Psoas muscle (tissue), 8 donors: ENCODE data around the gene TNFAIP2. TPM values are rescaled to one million over a fixed set of nuclear protein-coding genes. Genes with fewer than 3 reads are reported as not detected.
"Not testable (repeated sequence)": the region's sequence is repeated elsewhere in the genome, so short reads cannot be mapped to it uniquely, and the experiment has no call there.

ENCODE experiments used
- ATAC-seq, 4 donors: fragments of 200-7000 bp; cut with Tn5 transposase; one replicate each; pipeline ENCODE4 v1.9.1; 2020; ENCODE audit warnings: moderate library complexity in 3 of 4, mild to moderate bottlenecking in 2 of 4
- DNase-seq, 2 donors: peaks; one replicate each; pipeline ENCODE4 v3.0.0-alpha.2; 2020
- H3K27ac ChIP-seq: fragments of 200-600 bp; one replicate; pipeline ENCODE4 v1.8.0; 2022
- H3K27me3 ChIP-seq, 3 donors: fragments of 200-600 bp in 1 of 3; one replicate each; pipeline versions ENCODE4 v1.6.1 to v1.8.0; 2013 to 2022; ENCODE audit warnings: low read length in 2 of 3, mild to moderate bottlenecking in 2 of 3, moderate library complexity in 1 of 3; ENCODE audit not compliant: insufficient read depth in 3 of 3
- H3K36me3 ChIP-seq, 2 donors: fragments of 200-600 bp in 1 of 2; one replicate each; pipeline versions ENCODE4 v1.6.1 to v1.8.0; 2013 to 2022; ENCODE audit warnings: low read depth in 1 of 2, mild to moderate bottlenecking in 1 of 2, moderate library complexity in 1 of 2; ENCODE audit not compliant: insufficient read depth in 1 of 2
- H3K4me1 ChIP-seq: fragments of 200-600 bp; one replicate; pipeline ENCODE4 v1.8.0; 2022
- H3K4me3 ChIP-seq: fragments of 200-600 bp; one replicate; pipeline ENCODE4 v1.8.0; 2022; ENCODE audit warnings: mild to moderate bottlenecking
- H3K9me3 ChIP-seq: fragments of 200-600 bp; one replicate; pipeline ENCODE4 v1.8.0; 2022
- WGBS, 3 donors: extraction: QIAGEN DNeasy Blood & Tissue Kit; methylation state at CpG; one replicate each; pipeline versions ENCODE4 v1.1.6 to v1.1.7; 2013; 5-methylcytosine and 5-hydroxymethylcytosine counted together
- intact Hi-C, 2 donors: fragments of 100-400 bp; cut with DNase I; formaldehyde crosslinking; loops; one replicate each; pipeline versions ENCODE4 v1.11.0 to v1.14.2; 2022
- polyA plus RNA-seq, 3 donors: library from polyadenylated mRNA; stranded (reverse); fragments of 200-250 nt; gene quantifications; one replicate each; pipeline ENCODE4 v1.2.3, GENCODE V29; 2013
- total RNA-seq, 4 donors: library from RNA; stranded (reverse); fragmentation: NEBNext Ultra II Directional in 2 of 4; extraction: Animal tissue kit (Norgen Biotek cat#: 25700) in 2 of 4; gene quantifications; one replicate each; pipeline versions ENCODE4 v1.2.1 to v1.2.4, GENCODE V29; 2021 to 2023
- TF ChIP-seq, protein P1 (sequence below): fragments of 200-600 bp; IDR thresholded peaks from one replicate; pipeline ENCODE4 v1.8.0; 2022; ENCODE audit warnings: antibody characterized with exemption
- donor health status: healthy with polysubstance abuse.
- donor health status: DM: no; HTN: no; CAD: no; lungs with moderate emphysema.
- donor health status: Bipolar disorder and iron deficiency.
- donor health status: healthy.
- donor health status: DM: yes; HTN: yes; CAD: no.
- donor health status: DM: no; HTN: no; CAD: no.
- donor health status: DM: no; HTN: no; CAD: no.
- donor health status: DM: yes; HTN: yes; CAD: no.

TNFAIP2 gene
- total and polyA plus RNA-seq, 7 donors, result 25.7 to 146 (median 39.9) TPM

- no peaks in the 10 kb centered on the region for H3K4me1 ChIP-seq
- no peaks in the 10 kb centered on the region for H3K9me3 ChIP-seq
- WGBS, 3 donors, result 90% methylated on average over 6 of the region's 6 CpGs
- H3K27ac ChIP-seq, result no peak overlapping the region
- H3K27me3 ChIP-seq, result no peaks in the 10 kb centered on the region
- no peak overlapping the region for H3K4me3 ChIP-seq
- ATAC-seq, result no peak
- TF ChIP-seq, protein P1, sequence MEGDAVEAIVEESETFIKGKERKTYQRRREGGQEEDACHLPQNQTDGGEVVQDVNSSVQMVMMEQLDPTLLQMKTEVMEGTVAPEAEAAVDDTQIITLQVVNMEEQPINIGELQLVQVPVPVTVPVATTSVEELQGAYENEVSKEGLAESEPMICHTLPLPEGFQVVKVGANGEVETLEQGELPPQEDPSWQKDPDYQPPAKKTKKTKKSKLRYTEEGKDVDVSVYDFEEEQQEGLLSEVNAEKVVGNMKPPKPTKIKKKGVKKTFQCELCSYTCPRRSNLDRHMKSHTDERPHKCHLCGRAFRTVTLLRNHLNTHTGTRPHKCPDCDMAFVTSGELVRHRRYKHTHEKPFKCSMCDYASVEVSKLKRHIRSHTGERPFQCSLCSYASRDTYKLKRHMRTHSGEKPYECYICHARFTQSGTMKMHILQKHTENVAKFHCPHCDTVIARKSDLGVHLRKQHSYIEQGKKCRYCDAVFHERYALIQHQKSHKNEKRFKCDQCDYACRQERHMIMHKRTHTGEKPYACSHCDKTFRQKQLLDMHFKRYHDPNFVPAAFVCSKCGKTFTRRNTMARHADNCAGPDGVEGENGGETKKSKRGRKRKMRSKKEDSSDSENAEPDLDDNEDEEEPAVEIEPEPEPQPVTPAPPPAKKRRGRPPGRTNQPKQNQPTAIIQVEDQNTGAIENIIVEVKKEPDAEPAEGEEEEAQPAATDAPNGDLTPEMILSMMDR, result no peak
- intact Hi-C loops, result no loop called here
- no peaks in the 10 kb centered on the region for H3K36me3 ChIP-seq
- no peak for DNase-seq
Observed at GRCh38 chr14:103169954-103170353, 46.7 kb downstream of the TNFAIP2 start.

DNA sequence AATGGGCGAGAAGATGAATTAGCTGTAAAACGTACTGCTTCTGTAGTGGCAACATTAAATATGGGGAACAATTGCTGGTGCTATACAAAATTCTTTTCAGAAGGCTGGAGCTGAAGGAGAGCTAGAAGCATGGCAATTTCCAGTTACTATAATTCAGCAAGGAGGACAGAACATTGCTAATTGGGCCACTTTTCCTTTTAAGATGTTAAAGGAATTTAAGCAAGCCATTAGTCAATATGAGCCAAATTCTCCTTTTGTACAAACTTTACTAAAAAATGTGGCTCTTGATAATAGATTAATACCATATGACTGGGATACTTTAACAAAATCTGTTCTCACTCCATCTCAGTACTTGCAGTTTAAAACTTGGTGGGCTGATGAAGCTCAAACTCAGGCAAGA, 47.9 kb downstream of the TNFAIP2 start:
- H3K36me3 ChIP-seq, DNase-seq, H3K9me3 ChIP-seq, H3K27ac ChIP-seq, H3K27me3 ChIP-seq, intact Hi-C loops, H3K4me1 ChIP-seq, ATAC-seq, H3K4me3 ChIP-seq: not testable (repeated sequence)
- WGBS, 3 donors, result 59 to 69% (median 63%) methylated on average over 2 of the region's 2 CpGs

GRCh38 chr14:103172921-103173320, 49.7 kb downstream of the TNFAIP2 start:
- DNase-seq (no peak), ATAC-seq (no peak)
- no peak overlapping the region for H3K27ac ChIP-seq
- 70 to 75% (median 72%) methylated on average over 5 of the region's 5 CpGs for WGBS, 3 donors
- intact Hi-C loops, result no loop called here
- H3K4me3 ChIP-seq, result no peak overlapping the region
- H3K36me3 ChIP-seq, result no peaks in the 10 kb centered on the region
- no peaks in the 10 kb centered on the region for H3K9me3 ChIP-seq
- no peaks in the 10 kb centered on the region for H3K27me3 ChIP-seq
- no peaks in the 10 kb centered on the region for H3K4me1 ChIP-seq
- TF ChIP-seq, protein P1, result no peak

DNA sequence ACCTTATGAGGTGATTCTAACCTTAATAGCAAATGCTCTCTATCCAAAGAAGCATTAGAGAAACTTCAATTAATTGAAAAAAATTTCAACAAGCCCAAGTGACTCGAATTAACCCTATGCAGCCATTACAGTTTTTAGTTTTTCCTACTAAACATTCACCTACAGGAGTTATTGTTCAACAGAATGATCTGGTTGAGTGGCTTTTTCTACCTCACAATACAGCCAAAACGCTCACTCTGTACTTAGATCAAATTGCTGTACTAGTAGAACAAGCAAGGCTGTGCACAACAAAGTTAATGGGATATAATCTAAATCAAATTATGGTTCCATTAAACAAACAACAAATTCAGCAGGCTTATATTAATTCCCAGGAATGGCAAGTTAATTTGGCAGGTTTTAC, 50.6 kb downstream of the TNFAIP2 start:
- 47 to 52% (median 51%) methylated on average over 2 of the region's 2 CpGs for WGBS, 3 donors
- H3K9me3 ChIP-seq, H3K27me3 ChIP-seq, ATAC-seq, H3K36me3 ChIP-seq, H3K27ac ChIP-seq, intact Hi-C loops, H3K4me1 ChIP-seq, H3K4me3 ChIP-seq, DNase-seq: not testable (repeated sequence)

DNA sequence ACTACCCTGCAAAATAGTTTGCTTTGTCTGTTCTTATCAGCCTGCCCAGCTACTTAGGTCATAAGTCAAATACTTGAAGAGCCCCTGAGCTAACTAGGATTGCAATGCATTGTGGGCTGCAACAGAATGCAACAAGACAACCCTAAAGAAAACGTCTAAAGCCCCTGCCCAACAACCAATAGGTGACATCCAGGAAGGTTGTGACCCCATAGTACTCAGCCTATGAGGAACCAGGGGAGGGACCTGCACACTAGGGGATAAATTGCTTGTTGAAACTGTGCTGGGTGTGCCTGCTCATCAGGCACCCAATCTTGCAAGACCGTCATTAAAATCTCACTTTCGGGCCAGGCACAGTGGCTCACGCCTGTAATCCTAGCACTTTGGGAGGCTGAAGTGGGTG, 52.9 kb downstream of the TNFAIP2 start:
- WGBS, 3 donors, result 71 to 75% (median 72%) methylated on average over 4 of the region's 4 CpGs
- intact Hi-C loops, result not testable (repeated sequence)

DNA sequence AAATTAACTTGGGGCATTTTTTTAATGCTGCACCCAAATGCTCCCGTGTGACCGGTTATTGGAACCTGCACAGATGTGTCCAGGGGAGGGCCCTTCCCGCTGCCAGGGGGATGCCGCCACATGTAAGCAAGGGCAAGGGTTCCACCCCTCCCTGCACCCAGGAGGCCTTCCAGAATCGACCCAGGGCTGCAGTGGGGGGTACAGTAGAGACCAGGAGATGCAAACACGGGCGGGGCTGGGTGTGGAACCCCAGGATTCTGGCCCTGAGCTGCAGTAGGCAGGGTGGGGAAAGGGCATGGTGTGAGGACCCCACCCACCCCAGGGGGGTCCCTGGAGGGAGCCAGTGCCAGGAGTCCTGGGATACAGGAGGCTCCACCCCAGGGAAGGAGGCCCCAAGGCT, 54.1 kb downstream of the TNFAIP2 start:
- DNase-seq, result no peak
- no peaks in the 10 kb centered on the region for H3K9me3 ChIP-seq
- TF ChIP-seq, protein P1, result no peak
- WGBS, 3 donors, result 74 to 85% (median 84%) methylated on average over 7 of the region's 7 CpGs
- no peaks in the 10 kb centered on the region for H3K4me1 ChIP-seq
- H3K36me3 ChIP-seq, result no peaks in the 10 kb centered on the region
- intact Hi-C loops, result no loop called here
- no peaks in the 10 kb centered on the region for H3K27me3 ChIP-seq
- ATAC-seq, result no peak
- no peak overlapping the region for H3K4me3 ChIP-seq
- no peak overlapping the region for H3K27ac ChIP-seq

More for the DNA sequence above, 52.9 kb downstream of the TNFAIP2 start:
- H3K27ac ChIP-seq, DNase-seq, ATAC-seq, H3K4me3 ChIP-seq, H3K36me3 ChIP-seq, H3K4me1 ChIP-seq, H3K27me3 ChIP-seq, H3K9me3 ChIP-seq: not testable (repeated sequence)
